LNCAP (cell line): ENCODE data around the gene PSD2.

ENCODE experiments used
- CTCF ChIP-seq: fragments of 450-650 bp; IDR thresholded peaks from 2 replicates; pipeline ENCODE4 v1.5.1; 2017; ENCODE audit warnings: mild to moderate bottlenecking

The PSD2 gene

DNA sequence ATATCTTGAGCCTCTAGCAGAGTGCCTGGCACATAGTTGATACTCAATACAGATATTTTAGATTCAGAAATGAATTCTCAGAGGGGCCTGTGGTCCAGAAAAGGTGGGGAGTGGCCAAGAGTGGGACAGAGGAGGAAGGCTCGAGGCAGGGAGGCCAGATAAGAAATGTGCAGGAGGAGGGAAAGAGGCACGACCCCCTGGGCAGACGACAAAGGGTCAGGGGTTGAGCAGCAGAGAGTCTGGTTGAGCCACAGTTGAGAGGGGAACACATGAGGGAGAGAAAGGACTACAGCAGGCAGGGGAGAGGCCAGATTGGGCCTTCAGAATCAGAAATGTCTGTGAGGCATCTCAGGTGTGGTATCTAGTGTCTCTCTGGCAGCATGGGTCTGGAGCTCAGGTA is 89.1 kb downstream of the PSD2 start:
- no peak for TF ChIP-seq CTCF

- no peak for TF ChIP-seq CTCF
Measured at GRCh38 chr5:139885172-139885856, 89.7 kb downstream of the PSD2 start.

DNA sequence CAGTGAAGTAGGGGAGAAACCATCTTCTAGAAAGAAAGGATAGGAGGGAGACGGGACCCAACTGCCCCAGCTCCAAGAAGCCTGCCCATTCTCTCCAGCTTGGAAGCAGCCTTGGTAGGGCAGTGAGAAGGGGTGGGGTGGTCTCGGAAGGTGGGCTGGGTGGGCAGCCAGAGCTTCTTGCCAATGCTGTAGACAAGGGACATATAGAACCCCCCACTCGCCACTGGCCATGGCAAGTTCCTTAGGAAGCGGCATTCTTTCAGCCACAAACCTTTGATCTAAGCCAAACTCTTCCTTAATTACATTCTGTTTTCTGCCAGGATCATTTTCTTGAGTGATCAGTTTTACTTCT is 90.2 kb downstream of the PSD2 start:
- TF ChIP-seq CTCF, result no peak

DNA sequence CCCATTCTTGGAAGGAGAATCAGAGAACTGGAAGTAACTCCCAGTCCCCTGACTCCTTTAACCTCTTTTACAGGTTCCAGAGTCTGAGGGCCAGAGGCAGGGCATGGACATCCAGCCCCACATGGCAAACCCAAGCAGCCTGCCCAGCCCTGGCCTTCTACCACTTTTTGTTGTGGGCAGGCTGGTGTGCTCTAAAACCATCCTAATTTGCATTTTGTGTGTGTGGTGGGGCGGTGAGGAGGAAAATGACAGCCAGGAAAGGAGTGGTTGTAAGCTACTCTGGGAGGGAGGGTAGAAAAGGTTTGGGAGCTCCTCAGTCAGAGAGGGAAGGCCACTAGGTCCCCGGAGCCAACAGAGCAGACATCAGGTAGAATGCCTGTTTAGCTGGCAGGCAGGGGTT is 90.6 kb downstream of the PSD2 start:
- TF ChIP-seq CTCF, result no peak

DNA sequence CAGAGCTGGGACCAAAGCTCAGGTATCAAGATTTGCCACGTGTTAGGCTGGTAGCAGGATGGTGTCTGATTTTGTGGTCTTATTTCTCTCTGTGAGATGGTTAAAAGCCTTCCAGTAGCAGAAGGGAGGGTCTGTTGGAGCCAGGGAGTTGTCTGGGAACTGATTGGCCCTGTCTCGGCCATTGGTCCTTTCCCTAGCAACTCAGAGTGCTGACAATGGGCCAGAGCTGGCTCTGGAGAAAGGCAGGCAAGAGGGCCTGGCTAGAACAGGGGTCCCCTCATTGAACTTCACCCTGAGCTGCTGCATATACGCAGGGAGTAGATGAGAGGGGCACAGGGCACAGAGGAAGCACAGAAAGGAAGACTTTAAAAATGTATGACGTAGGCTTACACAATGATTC is 92.8 kb downstream of the PSD2 start:
- no peak for TF ChIP-seq CTCF

- TF ChIP-seq CTCF, result no peak
Measured at GRCh38 chr5:139889410-139889809, 93.8 kb downstream of the PSD2 start.

DNA sequence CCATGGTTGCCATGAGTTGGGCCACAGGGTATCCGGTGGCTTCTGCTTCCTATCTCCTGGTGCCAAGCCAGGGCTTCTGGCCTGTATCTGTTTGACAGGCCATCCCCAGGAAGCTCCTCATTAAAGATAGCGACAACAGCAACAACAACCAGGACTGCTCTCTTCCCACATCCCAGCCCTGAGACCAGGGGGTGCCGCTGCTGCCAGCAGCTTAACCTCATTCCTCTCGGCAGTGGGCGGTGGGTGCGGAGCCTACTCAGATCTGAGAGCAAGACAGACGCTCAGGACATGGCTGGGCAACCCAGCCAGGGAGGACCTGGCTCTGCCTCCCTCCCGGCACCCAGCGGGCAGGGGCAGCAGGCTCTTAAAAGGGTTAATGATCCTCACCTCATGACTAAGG is 98.3 kb downstream of the PSD2 start:
- TF ChIP-seq CTCF, result no peak
